ENCODE measurements around the gene MS4A10. TPM values are rescaled to one million over a fixed set of nuclear protein-coding genes. Genes with fewer than 3 reads are reported as not detected.
"Not testable (repeated sequence)": the region's sequence is repeated elsewhere in the genome, so short reads cannot be mapped to it uniquely, and the experiment has no call there.

The MS4A10 gene
- total RNA-seq, 2 donors from 2014 or later, result 0.45 TPM; not detected in 1

GRCh38 chr11:60753309-60753708, 31.8 kb upstream of the MS4A10 start:
- no peak for DNase-seq (ENCODE audit: low spot score)
- no peak overlapping the region for H3K4me3 ChIP-seq
- H3K36me3 ChIP-seq, result no peaks in the 10 kb centered on the region
- H3K4me1 ChIP-seq (replicated peaks), result no peaks in the 10 kb centered on the region
- no peaks in the 10 kb centered on the region for H3K27me3 ChIP-seq (replicated peaks; ENCODE audit: insufficient read depth)
- intact Hi-C loops (cut with DNase I), result no loop called here
- no peak overlapping the region for H3K27ac ChIP-seq
- TF ChIP-seq POLR2A (IDR thresholded peaks at IDR 0.05) (no peak), CTCF (IDR thresholded peaks at IDR 0.05) (no peak), POLR2AphosphoS5 (IDR thresholded peaks at IDR 0.05) (no peak)
- H3K9me3 ChIP-seq, result no peaks in the 10 kb centered on the region
- 60% methylated on average over 4 of the region's 4 CpGs for WGBS

DNA sequence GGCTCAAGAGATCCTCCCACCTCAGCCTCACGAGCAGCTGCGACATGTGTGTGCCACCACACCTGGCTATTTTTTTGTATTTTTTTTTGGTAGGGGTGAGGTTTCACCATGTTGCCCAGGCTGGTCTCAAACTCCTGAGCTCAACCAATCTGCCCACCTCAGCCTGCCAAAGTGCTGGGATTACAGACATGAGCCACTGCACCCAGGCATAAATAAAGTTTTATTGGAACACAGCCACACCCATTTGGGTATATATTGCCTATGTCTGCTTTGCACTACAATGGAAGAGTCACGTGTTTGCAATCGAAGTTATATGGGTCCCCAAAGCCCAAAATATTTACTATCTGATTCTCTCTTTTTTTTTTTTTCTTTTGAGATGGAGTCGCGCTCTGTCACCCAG, 30.2 kb upstream of the MS4A10 start:
- DNase-seq (ENCODE audit: low spot score), result no peak
- 90% methylated on average over 6 of the region's 6 CpGs for WGBS
- Histone ChIP-seq H3K27ac (no peak overlapping the region), H3K4me3 (no peak overlapping the region), H3K36me3 (no peaks in the 10 kb centered on the region), H3K4me1 (replicated peaks) (no peaks in the 10 kb centered on the region), H3K27me3 (replicated peaks; ENCODE audit: insufficient read depth) (no peaks in the 10 kb centered on the region), H3K9me3 (no peaks in the 10 kb centered on the region)
- intact Hi-C loops (cut with DNase I), result no loop called here
- TF ChIP-seq POLR2A (IDR thresholded peaks at IDR 0.05) (no peak), CTCF (IDR thresholded peaks at IDR 0.05) (no peak), POLR2AphosphoS5 (IDR thresholded peaks at IDR 0.05) (no peak)

DNA sequence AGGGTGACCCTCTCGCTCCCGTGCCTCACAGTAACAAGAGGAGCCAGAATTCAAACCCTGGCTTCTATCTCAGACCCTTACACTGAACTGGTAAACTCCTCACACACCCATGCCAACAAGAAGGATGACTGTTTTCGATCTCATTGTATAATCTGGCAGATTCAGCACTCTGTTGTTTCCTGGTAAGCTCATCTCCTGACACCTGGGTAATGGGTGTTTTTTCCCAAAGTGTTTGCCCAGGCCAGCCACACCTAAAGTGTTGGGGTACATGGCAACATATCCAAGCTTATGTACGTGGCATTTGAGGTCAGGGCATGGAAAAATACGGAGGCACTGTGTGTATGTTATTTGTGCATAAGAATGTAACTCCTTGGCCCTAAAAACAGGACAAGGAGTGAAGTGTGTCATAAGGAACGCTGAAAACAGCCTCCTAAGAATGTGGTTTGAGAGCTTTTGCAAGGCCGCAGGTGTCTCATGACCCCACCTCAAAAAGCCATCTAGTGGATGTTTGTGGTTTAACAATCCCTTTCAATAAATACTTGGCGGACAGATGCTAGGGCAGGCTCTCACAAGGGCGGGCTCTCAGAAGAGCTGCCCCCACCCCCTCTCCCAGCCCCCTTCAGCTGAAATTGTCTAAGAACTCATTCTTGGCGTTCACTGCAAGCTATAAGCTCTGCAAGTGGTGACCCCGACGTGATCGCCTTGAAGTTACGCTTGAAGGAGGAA, 28.7 kb upstream of the MS4A10 start, which contains the start of gene MS4A15:
Gene MS4A15 (plus strand): TSS at position 561 of the 726 bp plus-strand sequence. CDS start 6,867 bp downstream, outside the sequence.
- intact Hi-C loops (cut with DNase I), result no loop called here
- no peak within 1 kb of the TSS for H3K4me3 ChIP-seq
- TF ChIP-seq CTCF (IDR thresholded peaks at IDR 0.05) (no peak), POLR2A (IDR thresholded peaks at IDR 0.05) (no peak)

GRCh38 chr11:60757231-60757800, 27.8 kb upstream of the MS4A10 start:
- Histone ChIP-seq H3K36me3 (no peaks in the 10 kb centered on the region), H3K4me1 (replicated peaks) (no peaks in the 10 kb centered on the region), H3K27me3 (replicated peaks; ENCODE audit: insufficient read depth) (no peaks in the 10 kb centered on the region), H3K27ac (no peak overlapping the region), H3K4me3 (no peak overlapping the region), H3K9me3 (no peaks in the 10 kb centered on the region)
- WGBS, result 85% methylated on average over 19 of the region's 19 CpGs
- DNase-seq (ENCODE audit: low spot score), result no peak
- no peak for TF ChIP-seq CTCF (IDR thresholded peaks at IDR 0.05)
- no peak for TF ChIP-seq POLR2AphosphoS5 (IDR thresholded peaks at IDR 0.05)
- TF ChIP-seq POLR2A (IDR thresholded peaks at IDR 0.05), result no peak
- intact Hi-C loops (cut with DNase I), result no loop called here

More for the DNA sequence above, 28.7 kb upstream of the MS4A10 start, which contains the start of gene MS4A15:
- Histone ChIP-seq H3K27me3 (replicated peaks; ENCODE audit: insufficient read depth) (no peaks in the 10 kb centered on the region), H3K27ac (no peak within 1 kb of the TSS), H3K4me1 (replicated peaks) (no peaks in the 10 kb centered on the region), H3K9me3 (no peaks in the 10 kb centered on the region), H3K36me3 (no peaks in the 10 kb centered on the region)
- WGBS, result 71% methylated on average over 14 of the region's 14 CpGs
- DNase-seq (ENCODE audit: low spot score), result no peak

DNA sequence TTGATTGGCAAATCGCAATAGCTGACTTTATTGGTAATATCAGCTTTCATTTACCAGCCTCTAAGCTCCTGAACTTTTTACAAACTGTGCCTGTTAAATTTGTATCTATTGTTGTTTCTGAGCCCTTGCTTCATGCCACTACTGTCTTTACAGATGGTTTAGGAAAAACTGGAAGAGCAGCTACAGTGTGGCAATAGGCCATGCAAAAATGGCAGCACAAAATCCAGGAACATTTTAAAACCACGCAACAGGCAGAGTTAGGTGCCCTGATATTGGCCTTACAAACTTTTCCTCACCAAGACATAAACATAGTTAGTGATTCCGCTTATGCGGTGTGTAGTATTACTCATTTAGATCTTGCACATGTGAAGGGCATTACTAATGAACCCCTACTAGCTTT, 26.5 kb upstream of the MS4A10 start:
- WGBS, result 67% methylated on average over 4 of the region's 4 CpGs
- H3K27me3 ChIP-seq (replicated peaks; ENCODE audit: insufficient read depth); H3K4me1 ChIP-seq (replicated peaks); DNase-seq (ENCODE audit: low spot score); H3K27ac ChIP-seq; H3K4me3 ChIP-seq; intact Hi-C loops (cut with DNase I); H3K36me3 ChIP-seq; H3K9me3 ChIP-seq: not testable (repeated sequence)
- peak; percentile 46 for TF ChIP-seq POLR2AphosphoS5 (IDR thresholded peaks at IDR 0.05)

DNA sequence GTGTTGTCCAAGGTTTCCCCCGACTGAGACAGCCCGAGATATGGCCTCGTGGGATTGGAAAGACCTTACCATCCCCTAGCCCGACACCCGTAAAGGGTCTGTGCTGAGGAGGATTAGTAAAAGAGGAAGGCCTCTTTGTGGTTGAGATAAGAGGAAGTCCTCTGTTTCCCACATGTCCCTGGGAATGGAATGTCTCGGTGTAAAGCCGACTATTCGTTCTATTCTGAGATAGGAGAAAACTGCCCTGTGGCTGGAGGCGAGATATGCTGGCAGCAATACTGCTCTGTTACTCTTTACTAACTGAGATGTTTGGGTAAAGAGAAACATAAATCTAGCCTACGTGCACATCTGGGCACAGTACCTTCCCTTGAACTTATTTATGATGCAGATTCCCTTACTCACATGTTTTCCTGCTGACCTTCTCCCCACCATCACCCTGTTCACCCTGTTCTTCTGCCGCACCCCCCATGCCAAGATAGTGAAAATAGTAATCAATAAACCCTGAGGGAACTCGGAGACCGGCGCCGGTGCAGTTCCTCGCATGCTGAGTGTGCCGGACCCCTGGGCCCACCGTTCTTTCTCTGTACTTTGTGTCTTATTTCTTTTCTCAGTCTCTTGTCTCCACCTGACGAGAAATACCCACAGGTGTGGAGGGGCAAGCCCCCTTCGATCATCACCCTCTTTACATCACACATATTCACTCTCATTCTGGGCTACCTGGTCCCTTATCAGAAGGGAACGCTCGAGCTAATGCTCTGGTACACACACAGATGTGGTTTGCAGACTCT, 25.5 kb upstream of the MS4A10 start:
- H3K27me3 ChIP-seq (replicated peaks; ENCODE audit: insufficient read depth); intact Hi-C loops (cut with DNase I); DNase-seq (ENCODE audit: low spot score); H3K4me1 ChIP-seq (replicated peaks); H3K36me3 ChIP-seq; H3K27ac ChIP-seq; H3K4me3 ChIP-seq; H3K9me3 ChIP-seq: not testable (repeated sequence)
- 84% methylated on average over 22 of the region's 22 CpGs for WGBS
